Gastrocnemius medialis (tissue), 4 donors: ENCODE measurements around the gene RNF31. TPM values are rescaled to one million over a fixed set of nuclear protein-coding genes. Genes with fewer than 3 reads are reported as not detected.
A peak's percentile ranks its signal among the peaks of the same experiment; 100 is the strongest.

Experiments
- ATAC-seq, 2 donors: fragments of 150-250 bp; one replicate each; pipeline ENCODE4 v1.9.1; 2016
- DNase-seq, 2 donors: peaks; one replicate each; pipeline ENCODE4 v3.0.0-alpha.2; 2019
- H3K27ac ChIP-seq, 4 donors: fragments of 200-600 bp; sonication (generic); 1 replicate in 1 of 4; 2 replicates in 3 of 4; pipeline ENCODE4 v1.5.1; 2016 to 2018; ENCODE audit warnings: mild to moderate bottlenecking in 2 of 4, moderate library complexity in 1 of 4
- H3K27me3 ChIP-seq, 3 donors: fragments of 200-600 bp; sonication (generic) in 2 of 3; 1 replicate in 1 of 3; 2 replicates in 2 of 3; pipeline versions ENCODE4 v1.5.1 to v1.6.0; 2016 to 2019; ENCODE audit warnings: mild to moderate bottlenecking in 1 of 3, moderate library complexity in 1 of 3
- H3K36me3 ChIP-seq, 2 donors: fragments of 200-600 bp; sonication (generic) in 1 of 2; one replicate each; pipeline ENCODE4 v1.5.1; 2017 to 2018
- H3K4me1 ChIP-seq, 2 donors: fragments of 200-600 bp; sonication (generic) in 1 of 2; one replicate each; pipeline ENCODE4 v1.5.1; 2016 to 2017; ENCODE audit warnings: mild to moderate bottlenecking in 2 of 2
- H3K4me3 ChIP-seq, 4 donors: fragments of 200-600 bp; sonication (generic) in 3 of 4; 1 replicate in 1 of 4; 2 replicates in 3 of 4; pipeline ENCODE4 v1.5.1; 2016 to 2019; ENCODE audit warnings: mild to moderate bottlenecking in 2 of 4
- H3K9me3 ChIP-seq, 3 donors: fragments of 200-600 bp; sonication (generic) in 2 of 3; 1 replicate in 1 of 3; 2 replicates in 2 of 3; pipeline ENCODE4 v1.5.1; 2016 to 2019
- CTCF ChIP-seq, 5 experiments: fragments of 450-650 bp in 3 of 5; fragments of 200-600 bp in 2 of 5; sonication (generic) in 2 of 5; IDR thresholded peaks in 4 of 5; conservative IDR thresholded peaks in 1 of 5; 1 replicate in 4 of 5; 2 replicates in 1 of 5; pipeline ENCODE4 v1.5.1; 2016 to 2019; ENCODE audit warnings: antibody characterized with exemption in 5 of 5, mild to moderate bottlenecking in 3 of 5, moderate library complexity in 3 of 5
- POLR2A ChIP-seq, 2 donors: fragments of 450-650 bp; IDR thresholded peaks; one replicate each; pipeline ENCODE4 v1.6.1; 2017; ENCODE audit warnings: antibody characterized with exemption in 2 of 2, mild to moderate bottlenecking in 2 of 2, moderate library complexity in 2 of 2
- in situ Hi-C, 4 donors: fragments of 200-750 bp; cut with MboI; loops; one replicate each; pipeline versions ENCODE4 v1.15.0 to v1.8.0; 2017; ENCODE audit warnings: low sequenced_read_pairs in 4 of 4
- intact Hi-C: fragments of 100-400 bp; cut with DNase I; formaldehyde crosslinking; loops from one replicate; pipeline ENCODE4 v1.15.1; 2023; ENCODE audit warnings: low total_unique reads
- total RNA-seq, 4 donors: library from RNA; depleted of rRNA; stranded (reverse); fragments of >200 nt; gene quantifications; one replicate each; pipeline versions ENCODE4 v1.1.0 to v1.2.3, GENCODE V29; 2016

The RNF31 gene
- total RNA-seq, 4 donors from 2014 or later, result 63.3 to 140 (median 82.4) TPM

GRCh38 chr14:24129410-24129998 lies 17.8 kb upstream of the RNF31 start:
- TF ChIP-seq CTCF (IDR thresholded peaks at IDR 0.05 in 4 of 5, conservative IDR thresholded peaks at IDR 0.05 in 1 of 5) (no peak), POLR2A (IDR thresholded peaks at IDR 0.05) (no peak)
- intact Hi-C loops (no loop called here), in situ Hi-C loops (loop anchor here in 1 of 4 donors (25.0 kb wide), 1 partner anchor 817 kb away; the partner anchor contains the start of genes BCL2L2, PABPN1 and PPP1R3E)
- H3K4me1 ChIP-seq, result peaks cover 29 to 34% of the 10 kb centered on the region in 2 donors
- no peak overlapping the region for H3K4me3 ChIP-seq
- no peaks in the 10 kb centered on the region for H3K9me3 ChIP-seq
- DNase-seq (no peak), ATAC-seq (no peak)
- no peaks in the 10 kb centered on the region for H3K27me3 ChIP-seq
- no peaks in the 10 kb centered on the region for H3K36me3 ChIP-seq
- peak overlapping the region; percentile 95 to 99 (median 98) for H3K27ac ChIP-seq

GRCh38 chr14:24130380-24130716 lies 16.9 kb upstream of the RNF31 start, which contains the start of gene FITM1:
FITM1 (plus strand) TSS chr14:24130659; CDS start chr14:24131564, 905 bp downstream.
- intact Hi-C loops (no loop called here), in situ Hi-C loops (loop anchor here in 1 of 4 donors (25.0 kb wide), 1 partner anchor 818 kb away; the partner anchor contains the start of genes BCL2L2, PABPN1 and PPP1R3E)
- TF ChIP-seq POLR2A (IDR thresholded peaks at IDR 0.05) (no peak), CTCF (IDR thresholded peaks at IDR 0.05 in 4 of 5, conservative IDR thresholded peaks at IDR 0.05 in 1 of 5) (no peak)
- no peak for DNase-seq
- Histone ChIP-seq H3K9me3 (no peaks in the 10 kb centered on the region), H3K36me3 (no peaks in the 10 kb centered on the region), H3K27ac (peak within 1 kb of the TSS; percentile 95 to 99 (median 98)), H3K4me1 (peaks cover 30 to 37% of the 10 kb centered on the region in 2 donors), H3K4me3 (peak within 1 kb of the TSS; percentile 44 to 56 (median 48)), H3K27me3 (no peaks in the 10 kb centered on the region)
- no peak for ATAC-seq

- Histone ChIP-seq H3K27ac (peak overlapping the region; percentile 95 to 99 (median 98)), H3K4me1 (peaks cover 34 to 40% of the 10 kb centered on the region in 2 donors), H3K9me3 (no peaks in the 10 kb centered on the region), H3K27me3 (no peaks in the 10 kb centered on the region), H3K36me3 (no peaks in the 10 kb centered on the region), H3K4me3 (peak overlapping the region; percentile 44 to 56 (median 48))
- TF ChIP-seq CTCF (IDR thresholded peaks at IDR 0.05 in 4 of 5, conservative IDR thresholded peaks at IDR 0.05 in 1 of 5) (no peak), POLR2A (IDR thresholded peaks at IDR 0.05) (peak in 1 of 2 donors; percentile 40)
- ATAC-seq (peak; percentile 79 to 89), DNase-seq (peak; percentile 77 to 90)
- in situ Hi-C loops, result loop anchor here in 1 of 4 donors (25.0 kb wide), 1 partner anchor 819 kb away; the partner anchor contains the start of genes BCL2L2, PABPN1 and PPP1R3E
- intact Hi-C loops, result loop anchor here (1.0 kb wide), 1 partner anchor 17 kb away; the partner anchor contains the start of genes DCAF11 and NRL
These were observed 16.4 kb upstream of the RNF31 start for GRCh38 chr14:24130717-24131548.

GRCh38 chr14:24131549-24131966 lies 15.7 kb upstream of the RNF31 start:
- H3K27ac ChIP-seq, result peak overlapping the region; percentile 95 to 99 (median 98)
- H3K4me1 ChIP-seq, result peaks cover 34 to 42% of the 10 kb centered on the region in 2 donors
- intact Hi-C loops (loop anchor here (1.0 kb wide), 1 partner anchor 17 kb away; the partner anchor contains the start of genes DCAF11 and NRL), in situ Hi-C loops (loop anchor here in 1 of 4 donors (25.0 kb wide), 1 partner anchor 819 kb away; the partner anchor contains the start of genes BCL2L2, PABPN1 and PPP1R3E)
- no peaks in the 10 kb centered on the region for H3K36me3 ChIP-seq
- ATAC-seq, result peak; percentile 27 to 58
- peak in 1 of 2 donors; percentile 61 for DNase-seq
- no peaks in the 10 kb centered on the region for H3K9me3 ChIP-seq
- H3K27me3 ChIP-seq, result no peaks in the 10 kb centered on the region
- TF ChIP-seq CTCF (IDR thresholded peaks at IDR 0.05 in 4 of 5, conservative IDR thresholded peaks at IDR 0.05 in 1 of 5) (no peak), POLR2A (IDR thresholded peaks at IDR 0.05) (no peak)
- H3K4me3 ChIP-seq, result peak overlapping the region; percentile 44 to 56 (median 48)
